ENCODE measurements around the gene C17orf58. TPM values are rescaled to one million over a fixed set of nuclear protein-coding genes. Genes with fewer than 3 reads are reported as not detected.
"Not testable (repeated sequence)": the region's sequence is repeated elsewhere in the genome, so short reads cannot be mapped to it uniquely, and the experiment has no call there.

Gene C17orf58
- total RNA-seq: 10 to 100 TPM in 2 of 3 donors, 1 to 10 TPM in 1; 6.6 to 18.7 (median 12.0) TPM

- H3K27me3 ChIP-seq; intact Hi-C loops (cut with DNase I; ENCODE audit: low total_unique reads); H3K9me3 ChIP-seq; H3K4me1 ChIP-seq; H3K36me3 ChIP-seq; DNase-seq (ENCODE audit: low spot score in 2 of 2): not testable (repeated sequence)
- Histone ChIP-seq H3K4me3 (peak within 1 kb of the TSS; percentile 47 to 72 (median 57)), H3K27ac (peak within 1 kb of the TSS; percentile 6 to 99)
Measured at GRCh38 chr17:67996301-67997171, at the start of gene C17orf58. C17orf58 (minus strand) TSS chr17:67996469; CDS start chr17:67996198, 271 bp downstream.

GRCh38 chr17:68036304-68037147 lies 40.3 kb upstream of the C17orf58 start:
- H3K9me3 ChIP-seq: no peaks in the 10 kb centered on the region
- peak overlapping the region; percentile 38 to 73 for H3K27ac ChIP-seq
- peaks cover 0 to 8% of the 10 kb centered on the region in 2 donors for H3K4me1 ChIP-seq
- intact Hi-C loops (cut with DNase I; ENCODE audit: low total_unique reads): no loop called here
- peak overlapping the region; percentile 79 to 94 (median 91) for H3K4me3 ChIP-seq
- TF ChIP-seq POLR2A (IDR thresholded peaks at IDR 0.05): no peak
- TF ChIP-seq, protein P1, sequence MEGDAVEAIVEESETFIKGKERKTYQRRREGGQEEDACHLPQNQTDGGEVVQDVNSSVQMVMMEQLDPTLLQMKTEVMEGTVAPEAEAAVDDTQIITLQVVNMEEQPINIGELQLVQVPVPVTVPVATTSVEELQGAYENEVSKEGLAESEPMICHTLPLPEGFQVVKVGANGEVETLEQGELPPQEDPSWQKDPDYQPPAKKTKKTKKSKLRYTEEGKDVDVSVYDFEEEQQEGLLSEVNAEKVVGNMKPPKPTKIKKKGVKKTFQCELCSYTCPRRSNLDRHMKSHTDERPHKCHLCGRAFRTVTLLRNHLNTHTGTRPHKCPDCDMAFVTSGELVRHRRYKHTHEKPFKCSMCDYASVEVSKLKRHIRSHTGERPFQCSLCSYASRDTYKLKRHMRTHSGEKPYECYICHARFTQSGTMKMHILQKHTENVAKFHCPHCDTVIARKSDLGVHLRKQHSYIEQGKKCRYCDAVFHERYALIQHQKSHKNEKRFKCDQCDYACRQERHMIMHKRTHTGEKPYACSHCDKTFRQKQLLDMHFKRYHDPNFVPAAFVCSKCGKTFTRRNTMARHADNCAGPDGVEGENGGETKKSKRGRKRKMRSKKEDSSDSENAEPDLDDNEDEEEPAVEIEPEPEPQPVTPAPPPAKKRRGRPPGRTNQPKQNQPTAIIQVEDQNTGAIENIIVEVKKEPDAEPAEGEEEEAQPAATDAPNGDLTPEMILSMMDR (IDR thresholded peaks at IDR 0.05): no peak
- TF ChIP-seq POLR2AphosphoS5 (IDR thresholded peaks at IDR 0.05): no peak
- no peak for DNase-seq (ENCODE audit: low spot score in 2 of 2)
- H3K27me3 ChIP-seq: no peaks in the 10 kb centered on the region
- H3K36me3 ChIP-seq: no peaks in the 10 kb centered on the region

DNA sequence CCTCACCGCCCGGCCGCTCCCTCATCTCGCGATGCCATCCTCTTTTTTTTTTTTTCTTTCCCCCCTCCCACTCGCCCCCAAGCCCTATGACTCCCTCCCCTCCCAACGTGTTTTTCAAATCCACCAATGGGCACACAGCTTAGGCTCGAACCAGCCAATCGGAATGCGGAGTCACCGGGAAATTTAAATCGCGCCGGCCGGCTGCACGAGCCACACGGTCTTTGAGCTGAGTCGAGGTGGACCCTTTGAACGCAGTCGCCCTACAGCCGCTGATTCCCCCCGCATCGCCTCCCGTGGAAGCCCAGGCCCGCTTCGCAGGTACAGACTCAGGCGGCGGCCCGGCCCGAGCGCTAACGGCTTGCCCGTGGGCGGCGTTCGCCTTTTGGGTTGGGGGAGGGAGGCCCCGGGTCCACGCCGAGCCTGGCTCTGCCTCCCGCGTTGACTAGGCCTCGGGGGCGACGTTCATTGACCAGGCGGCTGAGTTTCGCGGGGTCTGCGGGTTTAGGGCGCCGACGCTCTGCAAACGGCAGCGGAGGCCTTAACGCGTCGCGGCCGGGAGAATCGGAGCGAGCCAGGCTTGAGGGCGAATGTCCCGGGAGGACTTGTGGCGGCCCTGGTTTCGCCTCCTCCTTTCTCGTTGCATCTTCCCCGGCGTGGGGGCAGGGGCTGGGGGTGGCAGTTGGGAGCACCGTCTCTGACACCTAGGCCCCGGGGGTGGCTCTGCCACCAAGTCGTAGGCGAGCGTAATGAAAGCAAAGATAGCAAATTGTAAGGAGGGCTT lies 39.4 kb upstream of the C17orf58 start, which contains the start of gene KPNA2:
KPNA2 (plus strand) TSS at position 213 of the 781 bp plus-strand sequence. CDS start 1,398 bp downstream, outside the sequence.
- Histone ChIP-seq H3K4me1 (peaks cover 0 to 8% of the 10 kb centered on the region in 2 donors), H3K27me3 (no peaks in the 10 kb centered on the region), H3K27ac (peak within 1 kb of the TSS; percentile 38 to 73), H3K36me3 (no peaks in the 10 kb centered on the region), H3K9me3 (no peaks in the 10 kb centered on the region), H3K4me3 (peak within 1 kb of the TSS; percentile 79 to 94 (median 91))
- DNase-seq (ENCODE audit: low spot score in 2 of 2): peak; percentile 92
- TF ChIP-seq POLR2AphosphoS5 (IDR thresholded peaks at IDR 0.05): peak in 2 of 3 donors; percentile 69 to 71
- no peak for TF ChIP-seq POLR2A (IDR thresholded peaks at IDR 0.05)
- intact Hi-C loops (cut with DNase I; ENCODE audit: low total_unique reads): no loop called here

- no peaks in the 10 kb centered on the region for H3K9me3 ChIP-seq
- TF ChIP-seq, protein P1 (IDR thresholded peaks at IDR 0.05): no peak
- TF ChIP-seq POLR2A (IDR thresholded peaks at IDR 0.05): no peak
- TF ChIP-seq POLR2AphosphoS5 (IDR thresholded peaks at IDR 0.05): no peak
- no peaks in the 10 kb centered on the region for H3K36me3 ChIP-seq
- peaks cover 0 to 8% of the 10 kb centered on the region in 2 donors for H3K4me1 ChIP-seq
- intact Hi-C loops (cut with DNase I; ENCODE audit: low total_unique reads): no loop called here
- DNase-seq (ENCODE audit: low spot score in 2 of 2): peak; percentile 89 to 92
- no peak overlapping the region for H3K27ac ChIP-seq
- H3K27me3 ChIP-seq: no peaks in the 10 kb centered on the region
- peak overlapping the region; percentile 25 to 79 (median 32) for H3K4me3 ChIP-seq
Measured at GRCh38 chr17:68035131-68035522, 38.9 kb upstream of the C17orf58 start.

DNA sequence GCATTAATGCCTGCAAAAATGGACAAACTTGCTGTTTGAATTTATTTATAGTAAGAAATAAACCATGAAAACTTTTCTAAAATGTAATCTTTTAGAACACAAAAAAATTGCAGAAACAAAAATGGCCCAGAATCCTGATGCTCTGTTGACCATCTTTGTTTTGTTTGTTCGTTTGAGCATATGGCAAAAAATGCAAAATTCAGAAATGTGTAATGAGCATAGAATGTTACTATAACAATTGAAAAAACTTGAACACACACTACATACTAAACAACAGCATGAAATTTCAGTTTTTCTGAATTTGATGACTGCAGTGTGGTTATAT lies 38.1 kb upstream of the C17orf58 start:
- Histone ChIP-seq H3K4me3 (no peak overlapping the region), H3K9me3 (no peaks in the 10 kb centered on the region), H3K27ac (no peak overlapping the region), H3K27me3 (no peaks in the 10 kb centered on the region), H3K4me1 (peaks cover 0 to 8% of the 10 kb centered on the region in 2 donors), H3K36me3 (no peaks in the 10 kb centered on the region)
- DNase-seq (ENCODE audit: low spot score in 2 of 2): no peak
- TF ChIP-seq POLR2A (IDR thresholded peaks at IDR 0.05): no peak
- TF ChIP-seq, protein P1 (IDR thresholded peaks at IDR 0.05): no peak
- intact Hi-C loops (cut with DNase I; ENCODE audit: low total_unique reads): no loop called here
